LNCaP clone FGC (cell line): ENCODE measurements around the gene GSAP.

Experiments
- DNase-seq: peaks from one replicate; pipeline ENCODE4 v3.0.0-alpha.2; 2011; ENCODE audit warnings: low read depth
- H3K4me3 ChIP-seq: 2 replicates; pipeline ENCODE4 v1.5.1; 2011; ENCODE audit warnings: mild to moderate bottlenecking, low read depth, low read length, control low read depth
- TF ChIP-seq, protein P1 (sequence below): IDR thresholded peaks from 2 replicates; pipeline ENCODE4 v1.5.1; 2012; ENCODE audit warnings: mild to moderate bottlenecking; ENCODE audit not compliant: control insufficient read depth, insufficient read depth; ENCODE audit errors: extremely low read depth

GSAP gene

DNA sequence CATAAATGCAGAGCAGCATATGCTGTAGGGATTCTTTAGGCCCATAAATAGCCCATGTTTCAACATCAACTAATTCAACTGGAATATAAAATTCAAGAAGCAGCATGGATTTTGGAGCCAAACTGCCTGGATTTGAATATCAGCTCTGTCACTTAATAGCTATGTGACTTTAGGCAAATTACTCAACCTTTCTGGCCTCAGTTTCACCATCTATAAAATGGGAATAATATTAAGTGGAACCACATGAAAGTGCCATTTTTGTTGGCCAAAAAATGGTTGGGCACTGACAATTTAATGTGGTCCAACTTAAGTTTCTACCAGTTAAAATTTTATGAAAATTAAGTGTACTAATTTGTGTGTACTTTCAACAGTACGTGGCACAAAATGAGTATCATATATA is 98.1 kb downstream of the GSAP start:
- H3K4me3 ChIP-seq = no peak overlapping the region
- TF ChIP-seq, protein P1, sequence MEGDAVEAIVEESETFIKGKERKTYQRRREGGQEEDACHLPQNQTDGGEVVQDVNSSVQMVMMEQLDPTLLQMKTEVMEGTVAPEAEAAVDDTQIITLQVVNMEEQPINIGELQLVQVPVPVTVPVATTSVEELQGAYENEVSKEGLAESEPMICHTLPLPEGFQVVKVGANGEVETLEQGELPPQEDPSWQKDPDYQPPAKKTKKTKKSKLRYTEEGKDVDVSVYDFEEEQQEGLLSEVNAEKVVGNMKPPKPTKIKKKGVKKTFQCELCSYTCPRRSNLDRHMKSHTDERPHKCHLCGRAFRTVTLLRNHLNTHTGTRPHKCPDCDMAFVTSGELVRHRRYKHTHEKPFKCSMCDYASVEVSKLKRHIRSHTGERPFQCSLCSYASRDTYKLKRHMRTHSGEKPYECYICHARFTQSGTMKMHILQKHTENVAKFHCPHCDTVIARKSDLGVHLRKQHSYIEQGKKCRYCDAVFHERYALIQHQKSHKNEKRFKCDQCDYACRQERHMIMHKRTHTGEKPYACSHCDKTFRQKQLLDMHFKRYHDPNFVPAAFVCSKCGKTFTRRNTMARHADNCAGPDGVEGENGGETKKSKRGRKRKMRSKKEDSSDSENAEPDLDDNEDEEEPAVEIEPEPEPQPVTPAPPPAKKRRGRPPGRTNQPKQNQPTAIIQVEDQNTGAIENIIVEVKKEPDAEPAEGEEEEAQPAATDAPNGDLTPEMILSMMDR = no peak
- no peak for DNase-seq

DNA sequence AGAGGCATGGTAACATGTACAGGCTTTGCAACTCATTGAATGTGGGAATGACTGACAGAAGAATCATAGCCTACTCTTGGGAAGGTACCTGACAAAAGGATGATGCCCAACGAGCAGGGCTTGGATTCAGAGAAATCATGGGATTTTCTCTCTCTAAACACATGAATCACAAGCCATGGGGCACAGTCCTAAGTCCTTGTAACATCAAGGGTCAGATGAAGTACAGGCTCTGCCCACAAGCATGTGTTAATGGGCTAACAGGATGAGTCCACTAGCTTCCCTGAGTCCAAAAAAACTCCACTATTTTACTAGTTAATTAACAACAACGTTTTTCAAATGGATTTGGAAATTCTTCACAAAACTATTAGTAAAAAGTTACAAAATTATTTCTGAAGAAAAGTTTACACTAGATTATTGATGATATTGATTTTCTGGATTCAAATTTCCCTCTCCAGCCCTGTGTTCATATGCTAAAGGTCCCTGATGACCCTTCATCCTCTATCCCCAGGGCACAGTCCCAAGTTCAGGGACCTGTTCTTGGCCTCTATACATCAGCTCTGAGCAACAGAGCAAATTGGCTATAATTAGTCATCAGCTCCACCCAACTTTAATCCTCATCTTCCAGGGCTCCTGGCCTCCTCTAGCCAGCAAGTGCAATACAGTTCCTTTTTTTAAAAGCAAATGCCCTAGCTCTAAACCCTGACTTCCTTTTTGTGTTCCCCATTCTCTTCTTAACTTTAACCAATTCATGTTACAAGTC is 99.8 kb downstream of the GSAP start:
- TF ChIP-seq, protein P1 = no peak
- DNase-seq = no peak
- H3K4me3 ChIP-seq = no peak overlapping the region

DNA sequence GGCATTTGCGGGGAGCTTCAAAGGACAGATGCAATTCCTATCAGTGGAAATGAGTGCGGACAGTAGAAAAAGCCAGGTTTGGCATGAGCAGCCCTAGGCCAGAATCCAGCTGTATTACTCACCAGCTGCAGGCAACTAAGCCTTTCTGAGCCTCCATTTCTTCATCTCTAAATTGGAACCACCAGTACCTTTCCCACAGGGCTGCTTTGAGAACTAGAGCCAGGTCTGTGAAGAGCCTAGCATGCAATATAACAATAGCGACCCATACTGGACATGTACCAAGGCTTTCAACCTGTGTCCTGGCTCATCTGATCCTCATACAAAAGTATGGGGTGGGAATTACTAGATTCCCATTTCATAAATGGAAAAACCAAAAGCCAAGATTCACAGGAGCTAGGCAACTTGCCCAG is 101.0 kb downstream of the GSAP start:
- no peak for DNase-seq
- TF ChIP-seq, protein P1 = no peak
- no peak overlapping the region for H3K4me3 ChIP-seq

DNA sequence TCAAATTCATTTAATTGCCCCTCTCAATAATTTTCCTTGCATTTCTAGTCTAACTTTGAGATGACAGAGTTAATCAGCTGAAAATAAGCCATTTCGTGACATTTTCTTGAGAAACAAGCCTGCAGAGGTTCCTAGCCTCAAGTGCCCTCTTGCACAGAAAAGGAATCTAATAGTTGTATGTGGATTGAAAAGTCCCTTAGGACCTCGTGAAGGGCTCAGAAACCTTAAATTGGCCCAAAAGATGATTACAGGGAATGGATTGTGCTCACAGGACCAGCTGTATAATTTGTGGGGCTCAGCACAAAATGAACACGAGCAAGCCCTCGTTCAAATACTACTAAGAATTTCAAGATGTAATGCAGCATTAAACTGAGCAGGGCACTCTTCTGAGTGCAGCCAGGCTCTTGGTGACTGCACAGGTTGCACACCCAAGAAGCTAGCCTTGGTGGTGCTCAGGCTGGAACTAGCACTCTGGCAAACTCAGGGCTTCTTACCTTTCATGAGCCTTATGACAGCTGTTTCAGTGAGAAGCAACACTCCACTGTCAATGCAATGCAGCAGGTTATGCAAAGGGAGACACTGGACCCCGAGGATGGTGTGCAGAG is 102.2 kb downstream of the GSAP start:
- H3K4me3 ChIP-seq = no peak overlapping the region
- no peak for DNase-seq
- TF ChIP-seq, protein P1 = no peak

DNA sequence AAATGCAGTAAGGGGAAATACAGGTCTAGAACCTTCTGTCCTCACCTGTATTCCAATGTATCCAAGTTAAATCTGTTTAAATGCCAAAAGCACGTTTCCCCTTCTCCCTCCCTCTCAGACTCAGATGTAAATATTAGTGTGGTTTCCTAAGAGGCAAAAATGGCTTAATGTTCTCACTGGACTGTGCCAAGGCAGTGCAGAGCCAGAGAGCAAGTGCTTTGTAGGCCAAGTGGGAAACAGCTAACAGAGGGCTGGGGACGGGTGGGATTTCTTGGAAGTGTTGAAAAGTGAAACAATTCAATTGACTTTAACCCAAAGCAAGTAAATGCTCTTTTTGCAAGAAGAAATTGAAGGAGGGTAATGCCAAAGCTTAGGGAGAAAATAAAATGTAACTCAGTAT is 103.1 kb downstream of the GSAP start:
- TF ChIP-seq, protein P1 = no peak
- H3K4me3 ChIP-seq = no peak overlapping the region
- DNase-seq = no peak

DNA sequence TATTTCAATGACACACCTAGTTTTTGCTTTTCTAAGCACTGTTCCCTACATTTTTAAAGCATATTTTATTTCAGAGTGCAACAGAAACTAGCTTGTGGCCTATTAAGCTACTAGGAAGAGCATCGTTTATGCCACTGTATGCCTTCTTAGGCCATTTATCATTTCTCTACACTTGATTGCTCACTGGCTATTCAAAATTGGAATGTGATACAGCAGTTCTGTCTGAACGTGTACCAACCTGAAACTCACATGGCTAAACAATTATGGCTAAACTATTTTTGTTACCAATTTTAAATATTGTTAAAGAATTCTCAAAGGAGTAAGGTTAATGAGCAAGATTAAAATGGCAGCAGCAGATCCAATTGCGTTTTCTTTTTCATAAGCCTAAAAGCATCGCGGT is 105.2 kb downstream of the GSAP start:
- H3K4me3 ChIP-seq = no peak overlapping the region
- DNase-seq = no peak
- TF ChIP-seq, protein P1 = no peak
